Umbilical cord (tissue), 2 donors: ENCODE results near the gene ATP11B. TPM values are rescaled to one million over a fixed set of nuclear protein-coding genes. Genes with fewer than 3 reads are reported as not detected.
"Not testable (repeated sequence)": the region's sequence is repeated elsewhere in the genome, so short reads cannot be mapped to it uniquely, and the experiment has no call there.

Experiments
- DNase-seq: peaks from one replicate; pipeline ENCODE4 v3.0.0-alpha.2; 2015; ENCODE audit warnings: low spot score
- total RNA-seq: library from RNA; depleted of rRNA; stranded (reverse); fragments of >200 nt; gene quantifications from one replicate; pipeline ENCODE4 v1.2.3, GENCODE V29; 2014; ENCODE audit warnings: low replicate concordance; ENCODE audit not compliant: insufficient read depth

Gene ATP11B
- total RNA-seq, 1 donor from 2014 or later = 143 TPM

GRCh38 chr3:182824957-182825356, 31.7 kb downstream of the ATP11B start:
- DNase-seq = no peak

- no peak for DNase-seq
These were observed 36.6 kb downstream of the ATP11B start for GRCh38 chr3:182829761-182830405.

- DNase-seq = peak; percentile 29
These were observed 44.7 kb downstream of the ATP11B start for GRCh38 chr3:182837855-182838454.

DNA sequence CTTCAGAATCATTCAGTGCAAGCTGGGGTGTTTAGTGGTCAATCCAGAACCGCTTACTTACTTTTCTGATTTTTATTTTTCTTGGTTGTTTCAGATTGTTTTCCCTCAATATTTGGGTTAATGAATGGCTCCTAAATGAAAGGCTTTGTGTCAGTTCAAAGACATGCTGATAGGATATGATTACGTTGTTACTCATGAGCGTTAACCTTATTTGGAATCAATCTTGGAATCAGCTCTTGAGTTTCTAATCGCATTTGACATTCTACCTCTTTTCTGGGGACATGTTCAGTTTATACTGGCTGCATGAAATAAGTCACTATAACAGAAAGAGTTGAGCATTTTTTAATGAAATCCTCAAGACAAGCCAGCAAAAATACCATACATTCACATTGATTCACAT, 50.2 kb downstream of the ATP11B start:
- no peak for DNase-seq

DNA sequence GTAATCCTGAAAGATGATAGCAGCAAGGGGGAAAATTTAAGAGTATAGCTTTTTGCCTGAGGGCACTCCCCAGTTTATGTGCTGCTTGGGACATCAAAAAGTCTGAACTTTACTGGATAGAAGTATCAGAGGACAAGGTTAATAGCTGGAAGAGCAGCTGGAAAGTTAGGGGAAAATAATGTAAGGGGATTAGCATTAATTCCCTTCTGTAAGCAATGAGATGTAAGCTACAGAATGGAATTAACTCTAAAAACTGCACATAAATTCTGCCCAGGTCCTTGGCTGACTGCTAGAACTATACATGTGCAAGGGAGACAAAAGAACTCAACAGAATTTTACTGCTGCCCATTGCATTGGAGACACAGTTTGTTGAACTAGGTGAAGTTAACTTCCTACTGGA, 55.6 kb downstream of the ATP11B start:
- no peak for DNase-seq

- no peak for DNase-seq
These were observed 61.8 kb downstream of the ATP11B start for GRCh38 chr3:182855076-182855475.

DNA sequence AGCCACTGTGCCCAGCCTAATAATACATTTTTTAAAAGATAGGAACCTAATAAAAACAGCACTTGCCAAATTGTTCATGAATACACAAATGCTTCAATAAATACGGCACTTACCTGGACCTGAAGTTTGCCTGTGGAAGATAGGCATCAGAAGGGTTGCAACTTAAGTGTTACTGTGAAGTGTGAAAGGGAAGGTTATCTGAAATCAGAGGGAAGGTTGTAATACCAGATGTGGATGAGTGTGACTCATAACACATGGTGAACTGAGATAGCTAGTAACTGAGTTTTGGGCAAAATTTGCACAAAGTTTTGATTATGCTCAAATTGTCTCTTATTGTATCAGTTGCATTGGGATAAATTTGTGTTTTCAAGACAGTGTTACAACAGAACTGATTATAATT, 68.0 kb downstream of the ATP11B start:
- no peak for DNase-seq

DNA sequence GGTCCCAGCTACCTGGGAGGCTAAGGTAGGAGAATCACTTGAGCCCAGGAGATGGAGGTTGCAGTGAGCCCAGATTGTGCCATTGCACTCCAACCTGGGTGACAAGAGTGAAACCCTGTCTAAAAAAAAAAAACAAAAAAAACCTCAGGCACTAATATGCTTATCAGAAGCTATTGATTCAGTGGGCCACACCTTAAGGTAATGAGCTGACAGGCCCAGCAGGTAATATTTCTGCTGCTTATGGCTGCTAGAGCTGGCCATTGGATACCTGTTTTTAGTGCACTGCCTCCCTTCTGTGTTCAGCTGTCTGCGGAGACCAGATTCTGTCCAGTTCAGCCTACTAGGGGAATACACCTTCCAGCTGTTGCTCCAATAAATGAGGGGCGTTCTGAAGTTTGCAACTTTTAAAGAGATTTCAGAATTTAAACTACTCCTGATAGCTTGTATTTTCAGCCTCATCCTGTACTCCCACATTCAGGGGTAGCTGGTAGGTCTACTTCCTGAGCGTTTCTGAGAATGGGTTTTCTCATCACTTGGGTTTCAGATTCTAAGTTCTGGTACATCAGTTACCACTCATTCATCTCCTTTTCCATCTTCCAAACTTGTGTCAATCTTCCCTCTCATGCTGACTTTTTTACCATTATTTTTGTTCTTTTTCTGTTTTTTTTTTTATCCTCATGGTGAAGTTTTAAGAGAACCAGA, 69.0 kb downstream of the ATP11B start:
- DNase-seq = no peak

DNA sequence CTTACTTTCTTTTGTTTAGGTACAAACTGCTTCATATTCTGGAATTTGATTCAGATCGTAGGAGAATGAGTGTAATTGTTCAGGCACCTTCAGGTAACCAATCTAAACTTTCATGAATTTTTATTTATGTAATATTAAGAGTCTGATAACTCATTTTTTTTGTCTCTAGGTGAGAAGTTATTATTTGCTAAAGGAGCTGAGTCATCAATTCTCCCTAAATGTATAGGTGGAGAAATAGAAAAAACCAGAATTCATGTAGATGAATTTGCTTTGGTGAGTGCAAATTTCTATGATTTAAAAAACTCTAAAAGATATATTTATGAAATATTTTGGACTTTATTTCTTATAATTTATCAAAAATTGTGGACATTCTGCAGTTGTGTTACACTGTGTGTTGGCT, 75.8 kb downstream of the ATP11B start:
- DNase-seq = no peak

DNA sequence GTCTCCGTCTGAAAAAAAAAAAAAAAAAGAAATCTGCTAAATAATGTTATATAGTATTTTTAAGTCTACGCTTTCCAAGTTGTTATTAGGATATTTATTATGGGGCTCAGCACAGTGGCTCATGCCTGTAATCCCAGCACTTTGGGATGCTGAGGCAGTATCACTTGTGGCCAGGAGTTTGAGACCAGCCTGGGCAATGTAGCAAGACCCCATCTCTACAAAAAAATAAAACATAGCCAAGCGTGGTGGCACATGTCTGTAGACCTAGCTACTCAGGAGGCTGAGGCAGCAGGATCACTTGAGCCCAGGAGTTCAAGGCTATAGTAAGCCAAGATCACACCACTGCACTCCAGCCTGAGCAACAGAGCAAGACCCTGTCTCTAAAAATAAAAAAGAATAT, 77.6 kb downstream of the ATP11B start:
- not testable (repeated sequence) for DNase-seq

DNA sequence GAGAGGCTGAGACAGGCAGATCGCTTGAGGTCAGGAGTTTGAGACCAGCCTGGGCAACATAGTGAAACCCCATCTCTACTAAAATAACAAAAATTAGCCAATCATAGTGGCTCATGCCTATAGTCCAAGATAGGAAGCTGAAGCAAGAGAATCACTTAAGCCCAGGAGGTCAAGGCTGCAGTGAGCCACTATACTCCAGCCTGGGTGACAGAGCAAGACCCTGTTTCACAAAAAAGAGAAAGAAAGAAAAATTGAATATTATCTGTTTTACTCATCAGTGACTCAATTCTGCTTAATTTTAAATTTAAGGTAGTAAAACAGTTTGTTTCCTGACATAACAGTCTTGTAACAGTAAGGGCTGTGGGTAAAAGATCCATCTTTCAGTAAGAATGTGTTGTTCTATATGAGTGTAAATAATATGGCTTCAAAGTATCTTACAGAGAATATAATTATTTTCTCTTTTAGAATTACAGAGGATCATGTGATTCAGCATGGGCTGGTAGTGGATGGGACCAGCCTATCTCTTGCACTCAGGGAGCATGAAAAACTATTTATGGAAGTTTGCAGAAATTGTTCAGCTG, 85.8 kb downstream of the ATP11B start:
- DNase-seq = no peak

- DNase-seq = no peak
These were observed 93.2 kb downstream of the ATP11B start for GRCh38 chr3:182886497-182886896.

DNA sequence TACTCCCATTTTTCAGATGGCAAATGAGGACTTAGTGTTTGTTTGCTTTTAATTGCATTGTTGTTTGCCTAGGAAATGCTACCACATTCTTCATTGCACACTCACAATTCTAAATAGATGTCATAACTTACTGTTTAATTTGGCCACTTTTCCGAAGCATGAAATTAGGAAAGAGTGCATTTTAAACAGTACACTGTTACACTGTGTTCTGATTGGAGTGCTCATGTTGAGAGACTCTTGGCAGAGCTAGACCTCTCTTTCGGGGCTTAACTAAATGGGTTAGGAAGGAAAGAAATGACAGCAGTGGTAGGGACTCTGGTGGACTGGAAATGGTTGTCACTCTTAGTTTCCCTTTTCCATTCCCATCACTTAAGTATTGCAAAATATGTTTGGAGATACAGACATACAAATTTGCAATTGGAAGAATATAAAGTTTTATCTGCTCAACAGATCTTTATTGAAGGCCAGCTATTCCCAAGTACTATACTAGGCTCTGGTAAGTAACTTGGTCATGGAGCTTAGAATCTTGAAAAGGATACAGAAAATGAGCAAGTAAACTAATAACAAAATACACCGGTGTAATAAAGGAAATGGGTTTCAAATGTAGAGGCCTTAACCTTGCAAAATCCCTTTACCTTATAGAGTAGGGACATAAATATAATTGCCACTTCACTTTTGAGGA, 96.8 kb downstream of the ATP11B start:
- DNase-seq = no peak

GRCh38 chr3:182891364-182891763, 98.1 kb downstream of the ATP11B start:
- no peak for DNase-seq

- DNase-seq = no peak
These were observed 98.9 kb downstream of the ATP11B start for GRCh38 chr3:182892226-182892625.

- DNase-seq = no peak
These were observed 102.3 kb downstream of the ATP11B start for GRCh38 chr3:182895513-182896112.

DNA sequence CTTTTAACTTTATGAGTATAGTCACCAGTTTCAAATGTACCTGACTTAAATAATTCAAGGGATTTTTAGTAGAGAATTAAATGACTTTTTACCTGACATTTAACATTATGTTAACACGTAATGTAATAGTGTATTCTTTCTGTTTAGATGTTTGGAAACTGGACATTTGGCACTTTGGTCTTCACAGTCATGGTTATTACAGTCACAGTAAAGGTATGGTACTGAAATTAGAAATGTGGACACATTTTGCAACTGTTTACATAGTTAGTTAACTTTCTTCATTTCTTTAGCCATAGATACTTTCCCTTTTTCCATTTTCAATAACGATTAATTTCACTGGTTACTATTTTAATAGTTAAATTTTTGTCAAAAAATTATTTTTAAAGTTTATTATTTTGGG, 103.2 kb downstream of the ATP11B start:
- DNase-seq = no peak

- DNase-seq = no peak
These were observed 108.9 kb downstream of the ATP11B start for GRCh38 chr3:182902236-182902635.

GRCh38 chr3:182904164-182904563, 110.9 kb downstream of the ATP11B start:
- no peak for DNase-seq

GRCh38 chr3:182905623-182906022, 112.3 kb downstream of the ATP11B start:
- DNase-seq = no peak

GRCh38 chr3:182906036-182906435, 112.7 kb downstream of the ATP11B start:
- no peak for DNase-seq

GRCh38 chr3:182908471-182908870, 115.2 kb downstream of the ATP11B start:
- DNase-seq = no peak
